GM15510 (cell line): ENCODE data around the gene ASPSCR1.

Source experiments
- POLR2A ChIP-seq: IDR thresholded peaks from 3 replicates; pipeline ENCODE4 v1.6.1; 2011; ENCODE audit warnings: borderline replicate concordance; ENCODE audit not compliant: insufficient read length; ENCODE audit errors: extremely low read depth

The ASPSCR1 gene

GRCh38 chr17:81980707-81981343 is 3.4 kb downstream of the ASPSCR1 start:
- no peak for TF ChIP-seq POLR2A

- TF ChIP-seq POLR2A: no peak
Measured at GRCh38 chr17:81983011-81983638, 5.7 kb downstream of the ASPSCR1 start.

GRCh38 chr17:81983639-81984373 is 6.4 kb downstream of the ASPSCR1 start:
- no peak for TF ChIP-seq POLR2A

GRCh38 chr17:81984773-81985410 is 7.5 kb downstream of the ASPSCR1 start:
- no peak for TF ChIP-seq POLR2A

GRCh38 chr17:81986606-81987005 is 9.2 kb downstream of the ASPSCR1 start:
- no peak for TF ChIP-seq POLR2A

GRCh38 chr17:81987161-81987770 is 9.8 kb downstream of the ASPSCR1 start:
- no peak for TF ChIP-seq POLR2A

- no peak for TF ChIP-seq POLR2A
Measured at GRCh38 chr17:81990836-81991683, 13.6 kb downstream of the ASPSCR1 start.

GRCh38 chr17:81991684-81992305 is 14.4 kb downstream of the ASPSCR1 start:
- no peak for TF ChIP-seq POLR2A

GRCh38 chr17:81992306-81993102 is 15.1 kb downstream of the ASPSCR1 start:
- TF ChIP-seq POLR2A: no peak

- no peak for TF ChIP-seq POLR2A
Measured at GRCh38 chr17:81993729-81994592, 16.5 kb downstream of the ASPSCR1 start.

- TF ChIP-seq POLR2A: no peak
Measured at GRCh38 chr17:81994593-81995462, 17.4 kb downstream of the ASPSCR1 start.

GRCh38 chr17:81995463-81996231 is 18.2 kb downstream of the ASPSCR1 start:
- no peak for TF ChIP-seq POLR2A
